Thymus (tissue), 11 donors: ENCODE data around the gene SNRPF. TPM values are rescaled to one million over a fixed set of nuclear protein-coding genes. Genes with fewer than 3 reads are reported as not detected.

Experiments used
- DNase-seq, 9 donors: peaks; one replicate each; pipeline ENCODE4 v3.0.0-alpha.2; 2013; ENCODE audit warnings: low spot score in 9 of 9, low read depth in 6 of 9, missing footprints in 1 of 9
- H3K27ac ChIP-seq, 2 donors: one replicate each; pipeline ENCODE4 v1.5.1; 2013; ENCODE audit warnings: control low read depth in 1 of 2, low read depth in 1 of 2, low read length in 1 of 2, mild to moderate bottlenecking in 1 of 2, moderate library complexity in 1 of 2
- H3K27me3 ChIP-seq, 2 donors: one replicate each; pipeline ENCODE4 v1.5.1; 2013; ENCODE audit warnings: low read length in 1 of 2; ENCODE audit not compliant: control insufficient read depth in 2 of 2, insufficient read depth in 1 of 2
- H3K36me3 ChIP-seq, 2 donors: one replicate each; pipeline ENCODE4 v1.5.1; 2013; ENCODE audit warnings: low read length in 1 of 2, mild to moderate bottlenecking in 1 of 2, moderate library complexity in 1 of 2; ENCODE audit not compliant: control insufficient read depth in 2 of 2, insufficient read depth in 2 of 2
- H3K4me1 ChIP-seq, 2 donors: one replicate each; pipeline ENCODE4 v1.5.1; 2013; ENCODE audit warnings: low read length in 2 of 2; ENCODE audit not compliant: control insufficient read depth in 2 of 2, insufficient read depth in 2 of 2
- H3K4me3 ChIP-seq, 2 donors: one replicate each; pipeline ENCODE4 v1.5.1; 2013; ENCODE audit warnings: low read length in 2 of 2, control low read depth in 1 of 2, mild to moderate bottlenecking in 1 of 2
- H3K9me3 ChIP-seq, 2 donors: one replicate each; pipeline ENCODE4 v1.5.1; 2013; ENCODE audit warnings: low read length in 1 of 2, mild to moderate bottlenecking in 1 of 2; ENCODE audit not compliant: control insufficient read depth in 2 of 2, insufficient read depth in 1 of 2
- WGBS: extraction: QIAGEN DNeasy Blood & Tissue Kit; methylation state at CpG from one replicate; pipeline ENCODE4 v1.1.7; 2013; 5-methylcytosine and 5-hydroxymethylcytosine counted together
- polyA plus RNA-seq: library from polyadenylated mRNA; stranded (reverse); fragments of 200-250 nt; gene quantifications from one replicate; pipeline ENCODE4 v1.2.3, GENCODE V29; 2013
- total RNA-seq: library from RNA; stranded (reverse); fragments of 120-200 nt; gene quantifications from one replicate; pipeline ENCODE4 v1.2.4, GENCODE V29; 2013
- donor health status: healthy.

SNRPF gene
- total and polyA plus RNA-seq, 2 donors: 41.9 to 45.1 TPM

- H3K4me1 ChIP-seq: peaks cover 0 to 2% of the 10 kb centered on the region in 2 donors
- no peak overlapping the region for H3K27ac ChIP-seq
- no peak for DNase-seq
- H3K36me3 ChIP-seq: no peaks in the 10 kb centered on the region
- no peaks in the 10 kb centered on the region for H3K9me3 ChIP-seq
- WGBS: 25% methylated on average over 3 of the region's 3 CpGs
- peaks cover 2 to 7% of the 10 kb centered on the region in 2 donors for H3K27me3 ChIP-seq
- no peak overlapping the region for H3K4me3 ChIP-seq
These were observed 7.1 kb upstream of the SNRPF start for GRCh38 chr12:95851606-95852005.

GRCh38 chr12:95852133-95852532 lies 6.6 kb upstream of the SNRPF start:
- no peak for DNase-seq
- H3K36me3 ChIP-seq: no peaks in the 10 kb centered on the region
- peaks cover under 1 to 9% of the 10 kb centered on the region in 2 donors for H3K27me3 ChIP-seq
- 95% methylated on average over 4 of the region's 4 CpGs for WGBS
- H3K9me3 ChIP-seq: no peaks in the 10 kb centered on the region
- H3K4me3 ChIP-seq: no peak overlapping the region
- H3K27ac ChIP-seq: no peak overlapping the region
- peaks cover 0 to 2% of the 10 kb centered on the region in 2 donors for H3K4me1 ChIP-seq

- Histone ChIP-seq H3K9me3 (no peaks in the 10 kb centered on the region), H3K4me3 (no peak overlapping the region), H3K36me3 (peaks cover 0 to 12% of the 10 kb centered on the region in 2 donors), H3K27me3 (peaks cover 5 to 20% of the 10 kb centered on the region in 2 donors), H3K27ac (no peak overlapping the region), H3K4me1 (peaks cover 15 to 16% of the 10 kb centered on the region in 2 donors)
- no peak for DNase-seq
- WGBS: 95% methylated on average over 7 of the region's 7 CpGs
These were observed 1.6 kb upstream of the SNRPF start for GRCh38 chr12:95857156-95857555.

GRCh38 chr12:95857799-95858198 lies 953 bp upstream of the SNRPF start:
- no peaks in the 10 kb centered on the region for H3K9me3 ChIP-seq
- H3K4me3 ChIP-seq: peak overlapping the region in 1 of 2 donors; percentile 76
- H3K36me3 ChIP-seq: peaks cover 4 to 18% of the 10 kb centered on the region in 2 donors
- peaks cover 5 to 20% of the 10 kb centered on the region in 2 donors for H3K27me3 ChIP-seq
- H3K27ac ChIP-seq: no peak overlapping the region
- H3K4me1 ChIP-seq: peaks cover 15 to 16% of the 10 kb centered on the region in 2 donors
- no peak for DNase-seq
- WGBS: 34% methylated on average over 18 of the region's 18 CpGs

GRCh38 chr12:95859344-95859816 lies 628 bp downstream of the SNRPF start:
- Histone ChIP-seq H3K36me3 (peaks cover 4 to 28% of the 10 kb centered on the region in 2 donors), H3K4me3 (peak overlapping the region; percentile 76 to 87), H3K27me3 (peaks cover 5 to 20% of the 10 kb centered on the region in 2 donors), H3K4me1 (peaks cover 14 to 15% of the 10 kb centered on the region in 2 donors), H3K27ac (peak overlapping the region; percentile 78 to 81), H3K9me3 (no peaks in the 10 kb centered on the region)
- DNase-seq: peak in 4 of 9 donors; percentile 6 to 23 (median 16)
- 3% methylated on average over 13 of the region's 13 CpGs for WGBS

- Histone ChIP-seq H3K9me3 (no peaks in the 10 kb centered on the region), H3K27me3 (peaks cover 5 to 20% of the 10 kb centered on the region in 2 donors), H3K36me3 (peaks cover 4 to 33% of the 10 kb centered on the region in 2 donors), H3K27ac (no peak overlapping the region), H3K4me3 (peak overlapping the region; percentile 76 to 87), H3K4me1 (peaks cover 14 to 15% of the 10 kb centered on the region in 2 donors)
- WGBS: 84% methylated on average over 10 of the region's 10 CpGs
- peak in 2 of 9 donors; percentile 2 to 9 for DNase-seq
These were observed 1.4 kb downstream of the SNRPF start for GRCh38 chr12:95859947-95860850.

GRCh38 chr12:95862038-95862437 lies 3.3 kb downstream of the SNRPF start:
- Histone ChIP-seq H3K36me3 (peaks cover 4 to 37% of the 10 kb centered on the region in 2 donors), H3K9me3 (no peaks in the 10 kb centered on the region), H3K4me3 (no peak overlapping the region), H3K27ac (no peak overlapping the region), H3K4me1 (peaks cover 14 to 15% of the 10 kb centered on the region in 2 donors), H3K27me3 (peaks cover 5 to 15% of the 10 kb centered on the region in 2 donors)
- DNase-seq: no peak
- WGBS: 97% methylated on average over 3 of the region's 3 CpGs

- H3K4me3 ChIP-seq: no peak overlapping the region
- H3K9me3 ChIP-seq: no peaks in the 10 kb centered on the region
- no peak for DNase-seq
- H3K4me1 ChIP-seq: peaks cover 7 to 12% of the 10 kb centered on the region in 2 donors
- H3K27me3 ChIP-seq: peaks cover 0 to 3% of the 10 kb centered on the region in 2 donors
- H3K27ac ChIP-seq: no peak overlapping the region
- H3K36me3 ChIP-seq: peaks cover 4 to 47% of the 10 kb centered on the region in 2 donors
These were observed 4.6 kb downstream of the SNRPF start for GRCh38 chr12:95863337-95863736.

- DNase-seq: no peak
- WGBS: over 99% methylated on average over 4 of the region's 4 CpGs
- Histone ChIP-seq H3K27ac (no peak overlapping the region), H3K36me3 (peaks cover 0 to 22% of the 10 kb centered on the region in 2 donors), H3K27me3 (no peaks in the 10 kb centered on the region), H3K4me3 (no peak overlapping the region), H3K4me1 (no peaks in the 10 kb centered on the region), H3K9me3 (no peaks in the 10 kb centered on the region)
These were observed 12.1 kb downstream of the SNRPF start for GRCh38 chr12:95870897-95871296.
